H1 (cell line): Measurements from ENCODE around the gene TXNDC12. TPM values are rescaled to one million over a fixed set of nuclear protein-coding genes. Genes with fewer than 3 reads are reported as not detected.

Source experiments
- CBX8 ChIP-seq: fragments of 300-800, 300-1000 bp; sonication (generic); IDR thresholded peaks from 2 replicates; pipeline ENCODE4 v1.7.1; 2016; ENCODE audit warnings: low read depth, low read length, borderline replicate concordance
- EZH2 ChIP-seq: fragments of 200-600 bp; sonication (generic); IDR thresholded peaks from 2 replicates; pipeline ENCODE4 v1.7.1; 2012; ENCODE audit warnings: low read depth, mild to moderate bottlenecking, moderate library complexity, low read length, inconsistent platforms; ENCODE audit not compliant: severe bottlenecking
- POLR2A ChIP-seq, 2 experiments: IDR thresholded peaks; 1 replicate in 1 of 2; 2 replicates in 1 of 2; pipeline ENCODE4 v1.6.1; 2011; ENCODE audit warnings: low read depth in 2 of 2, low read length in 2 of 2, mild to moderate bottlenecking in 2 of 2; ENCODE audit errors: control extremely low read depth in 1 of 2
- RFX5 ChIP-seq: IDR thresholded peaks from 2 replicates; pipeline ENCODE4 v1.6.1; 2011; ENCODE audit warnings: low read depth, low read length, improper control_type of control experiment, borderline replicate concordance
- SIRT6 ChIP-seq: IDR thresholded peaks from one replicate; pipeline ENCODE4 v1.7.1; 2012; ENCODE audit warnings: low read length, inconsistent platforms
- ZNF274 ChIP-seq: IDR thresholded peaks from 2 replicates; pipeline ENCODE4 v1.7.0; 2012; ENCODE audit warnings: low read length, borderline replicate concordance; ENCODE audit errors: extremely low read depth
- polyA plus RNA-seq, 7 experiments: library from polyadenylated mRNA; depleted of rRNA in 3 of 7; stranded (reverse) in 5 of 7; unstranded in 2 of 7; fragments of >200 nt in 5 of 7; fragments of 200-250 nt in 2 of 7; gene quantifications; 1 replicate in 5 of 7; 2 replicates in 1 of 7; 4 replicates in 1 of 7; pipeline versions ENCODE4 v1.2.1 to v1.2.3, GENCODE V29; 2011 to 2013; ENCODE audit warnings: missing spikeins in 2 of 7, mixed read lengths in 2 of 7
- total RNA-seq: library from RNA; stranded (reverse); fragmentation: NEBNext Ultra II Directional; extraction: Animal tissue kit (Norgen Biotek cat#: 25700); gene quantifications from 2 replicates; pipeline ENCODE4 v1.2.1, GENCODE V29; 2021
- TF ChIP-seq, protein P1 (sequence below): IDR thresholded peaks from 2 replicates; pipeline ENCODE4 v1.6.1; 2012; ENCODE audit warnings: inconsistent platforms

Gene TXNDC12
- total and polyA plus RNA-seq, 2 of the 8 experiments (the other 6 are each of a cell fraction or from before 2014, with no cell fraction given), result 35.2 to 89.8 TPM

DNA sequence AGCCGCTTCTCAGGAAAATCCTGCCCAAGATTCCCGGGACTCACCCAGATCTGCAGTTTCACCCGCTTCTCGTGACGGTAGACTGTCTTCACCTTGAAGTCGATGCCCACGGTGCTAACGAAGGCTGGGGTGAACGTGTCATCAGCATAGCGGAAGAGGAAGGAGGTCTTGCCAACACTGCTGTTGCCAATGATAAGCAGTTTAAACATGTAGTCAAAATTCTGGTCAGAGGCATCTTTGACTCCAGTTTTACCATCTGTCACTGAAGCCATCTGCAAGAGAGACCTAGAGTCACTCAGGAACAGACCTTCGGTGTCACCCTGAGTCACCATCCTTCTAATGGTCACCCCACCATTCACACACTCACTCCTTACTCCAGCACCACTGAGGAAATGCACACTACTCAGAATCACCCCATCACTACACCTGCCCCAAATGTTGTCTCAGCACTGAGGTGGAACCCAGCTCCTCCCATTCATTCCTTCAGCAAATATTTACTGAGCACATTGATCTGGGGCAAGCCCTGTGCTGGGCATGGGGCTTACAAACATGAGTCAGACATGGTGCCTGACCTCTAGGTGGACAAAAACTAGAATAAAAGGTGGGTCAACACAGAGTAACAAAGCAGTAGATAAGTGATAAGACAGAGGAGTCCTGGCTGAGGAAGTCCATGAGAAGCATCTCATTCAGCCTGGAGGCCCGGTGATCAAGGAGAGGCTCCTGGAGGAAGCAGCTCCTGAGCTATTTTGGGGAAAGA is 78.0 kb downstream of the TXNDC12 start (continued):
- no peak for TF ChIP-seq CBX8
- no peak for TF ChIP-seq SIRT6
- TF ChIP-seq ZNF274, result no peak
- TF ChIP-seq POLR2A (IDR thresholded peaks at IDR 0.05; ENCODE audit: control extremely low read depth in 1 of 2, low read depth in 2 of 2, low read length in 2 of 2), result no peak
- TF ChIP-seq EZH2, result no peak
- TF ChIP-seq, protein P1, sequence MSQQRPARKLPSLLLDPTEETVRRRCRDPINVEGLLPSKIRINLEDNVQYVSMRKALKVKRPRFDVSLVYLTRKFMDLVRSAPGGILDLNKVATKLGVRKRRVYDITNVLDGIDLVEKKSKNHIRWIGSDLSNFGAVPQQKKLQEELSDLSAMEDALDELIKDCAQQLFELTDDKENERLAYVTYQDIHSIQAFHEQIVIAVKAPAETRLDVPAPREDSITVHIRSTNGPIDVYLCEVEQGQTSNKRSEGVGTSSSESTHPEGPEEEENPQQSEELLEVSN, result no peak
- TF ChIP-seq RFX5, result no peak
- TF ChIP-seq, all 59 proteins: peak for 0
